ENCODE results near the gene SPTAN1. TPM values are rescaled to one million over a fixed set of nuclear protein-coding genes. Genes with fewer than 3 reads are reported as not detected.

The SPTAN1 gene
- total and polyA plus RNA-seq, 3 donors from 2014 or later: 299 to 665 (median 653) TPM

GRCh38 chr9:128593039-128593438 lies 40.7 kb downstream of the SPTAN1 start:
- no peak for DNase-seq
- Histone ChIP-seq H3K4me1 (no peaks in the 10 kb centered on the region), H3K9me3 (no peaks in the 10 kb centered on the region), H3K27me3 (no peaks in the 10 kb centered on the region), H3K27ac (no peak overlapping the region), H3K36me3 (ENCODE audit: low read depth, missing control alignments) (no peaks in the 10 kb centered on the region), H3K4me3 (no peak overlapping the region)
- WGBS, 2 donors: 71 to 72% methylated on average over 6 of the region's 6 CpGs
- no peak for TF ChIP-seq CTCF (IDR thresholded peaks at IDR 0.05)
- TF ChIP-seq POLR2A (IDR thresholded peaks at IDR 0.05): no peak
- intact Hi-C loops (cut with DNase I; ENCODE audit: low total_unique reads): no loop called here

GRCh38 chr9:128593856-128594255 lies 41.5 kb downstream of the SPTAN1 start:
- 76 to 85% methylated on average over 8 to 9 of the region's 9 CpGs for WGBS, 2 donors
- intact Hi-C loops (cut with DNase I; ENCODE audit: low total_unique reads): no loop called here
- no peaks in the 10 kb centered on the region for H3K9me3 ChIP-seq
- H3K27me3 ChIP-seq: no peaks in the 10 kb centered on the region
- no peak for DNase-seq
- H3K4me1 ChIP-seq: no peaks in the 10 kb centered on the region
- H3K27ac ChIP-seq: no peak overlapping the region
- TF ChIP-seq CTCF (IDR thresholded peaks at IDR 0.05) (no peak), POLR2A (IDR thresholded peaks at IDR 0.05) (no peak)
- H3K36me3 ChIP-seq (ENCODE audit: low read depth, missing control alignments): no peaks in the 10 kb centered on the region
- H3K4me3 ChIP-seq: no peak overlapping the region

GRCh38 chr9:128595471-128595870 lies 43.1 kb downstream of the SPTAN1 start:
- no peak for TF ChIP-seq POLR2A (IDR thresholded peaks at IDR 0.05)
- no peak for TF ChIP-seq CTCF (IDR thresholded peaks at IDR 0.05)
- intact Hi-C loops (cut with DNase I; ENCODE audit: low total_unique reads): no loop called here
- Histone ChIP-seq H3K27ac (no peak overlapping the region), H3K4me3 (no peak overlapping the region), H3K4me1 (no peaks in the 10 kb centered on the region), H3K36me3 (ENCODE audit: low read depth, missing control alignments) (no peaks in the 10 kb centered on the region), H3K9me3 (no peaks in the 10 kb centered on the region), H3K27me3 (no peaks in the 10 kb centered on the region)
- WGBS, 2 donors: 92 to 95% methylated on average over 4 of the region's 4 CpGs
- DNase-seq: no peak

GRCh38 chr9:128600099-128600498 lies 47.7 kb downstream of the SPTAN1 start:
- intact Hi-C loops (cut with DNase I; ENCODE audit: low total_unique reads): no loop called here
- no peaks in the 10 kb centered on the region for H3K4me1 ChIP-seq
- TF ChIP-seq CTCF (IDR thresholded peaks at IDR 0.05) (no peak), POLR2A (IDR thresholded peaks at IDR 0.05) (no peak)
- no peak for DNase-seq
- H3K4me3 ChIP-seq: no peak overlapping the region
- WGBS, 2 donors: 79 to 81% methylated on average over 4 of the region's 4 CpGs
- no peaks in the 10 kb centered on the region for H3K27me3 ChIP-seq
- no peaks in the 10 kb centered on the region for H3K36me3 ChIP-seq (ENCODE audit: low read depth, missing control alignments)
- no peaks in the 10 kb centered on the region for H3K9me3 ChIP-seq
- H3K27ac ChIP-seq: no peak overlapping the region

- Histone ChIP-seq H3K27me3 (no peaks in the 10 kb centered on the region), H3K9me3 (no peaks in the 10 kb centered on the region), H3K27ac (no peak overlapping the region), H3K4me1 (no peaks in the 10 kb centered on the region), H3K4me3 (no peak overlapping the region), H3K36me3 (ENCODE audit: low read depth, missing control alignments) (no peaks in the 10 kb centered on the region)
- intact Hi-C loops (cut with DNase I; ENCODE audit: low total_unique reads): no loop called here
- no peak for DNase-seq
- 88% methylated on average over 6 to 8 of the region's 8 CpGs for WGBS, 2 donors
- TF ChIP-seq POLR2A (IDR thresholded peaks at IDR 0.05) (no peak), CTCF (IDR thresholded peaks at IDR 0.05) (no peak)
These were observed 51.3 kb downstream of the SPTAN1 start for GRCh38 chr9:128603697-128604096.

All from testis (tissue), 3 donors.